RWPE2 (cell line): ENCODE data around the gene ZNF614.
"Not testable (repeated sequence)": the region's sequence is repeated elsewhere in the genome, so short reads cannot be mapped to it uniquely, and the experiment has no call there.

Experiments
- ATAC-seq: fragments of 200-7000 bp; cut with Tn5 transposase; 3 replicates; pipeline ENCODE4 v1.9.1; 2021; ENCODE audit warnings: low read depth
- DNase-seq: peaks from one replicate; pipeline ENCODE4 v3.0.0-alpha.2; 2020; ENCODE audit warnings: low spot score
- H3K27ac ChIP-seq: fragments of 450-650 bp; 2 replicates; pipeline ENCODE4 v1.5.1; 2017; ENCODE audit warnings: mild to moderate bottlenecking; ENCODE audit not compliant: poor library complexity, severe bottlenecking
- H3K27me3 ChIP-seq: fragments of 250-450 bp; sonication (Bioruptor Pico); 2 replicates; pipeline ENCODE4 v1.5.1; 2021; ENCODE audit warnings: mild to moderate bottlenecking, moderate library complexity; ENCODE audit not compliant: insufficient read depth, poor library complexity, severe bottlenecking
- H3K36me3 ChIP-seq: fragments of 250-450 bp; sonication (Bioruptor Pico); 2 replicates; pipeline ENCODE4 v1.5.1; 2020; ENCODE audit warnings: low read depth, mild to moderate bottlenecking, moderate library complexity
- H3K4me1 ChIP-seq: fragments of 250-450 bp; sonication (Bioruptor Pico); 2 replicates; pipeline ENCODE4 v1.5.1; 2021; ENCODE audit warnings: mild to moderate bottlenecking, moderate library complexity; ENCODE audit not compliant: insufficient read depth, poor library complexity, severe bottlenecking
- H3K4me3 ChIP-seq: fragments of 250-450 bp; sonication (Bioruptor Pico); 2 replicates; pipeline ENCODE4 v1.5.1; 2021; ENCODE audit warnings: mild to moderate bottlenecking, moderate library complexity; ENCODE audit not compliant: severe bottlenecking
- H3K9me3 ChIP-seq: fragments of 250-450 bp; sonication (Bioruptor Pico); 2 replicates; pipeline ENCODE4 v1.5.1; 2021; ENCODE audit warnings: mild to moderate bottlenecking, moderate library complexity; ENCODE audit not compliant: severe bottlenecking
- TF ChIP-seq, protein P1 (sequence below): fragments of 450-650 bp; IDR thresholded peaks from one replicate; pipeline ENCODE4 v1.5.1; 2017; ENCODE audit warnings: mild to moderate bottlenecking, moderate library complexity; ENCODE audit not compliant: poor library complexity, severe bottlenecking

ZNF614 gene

DNA sequence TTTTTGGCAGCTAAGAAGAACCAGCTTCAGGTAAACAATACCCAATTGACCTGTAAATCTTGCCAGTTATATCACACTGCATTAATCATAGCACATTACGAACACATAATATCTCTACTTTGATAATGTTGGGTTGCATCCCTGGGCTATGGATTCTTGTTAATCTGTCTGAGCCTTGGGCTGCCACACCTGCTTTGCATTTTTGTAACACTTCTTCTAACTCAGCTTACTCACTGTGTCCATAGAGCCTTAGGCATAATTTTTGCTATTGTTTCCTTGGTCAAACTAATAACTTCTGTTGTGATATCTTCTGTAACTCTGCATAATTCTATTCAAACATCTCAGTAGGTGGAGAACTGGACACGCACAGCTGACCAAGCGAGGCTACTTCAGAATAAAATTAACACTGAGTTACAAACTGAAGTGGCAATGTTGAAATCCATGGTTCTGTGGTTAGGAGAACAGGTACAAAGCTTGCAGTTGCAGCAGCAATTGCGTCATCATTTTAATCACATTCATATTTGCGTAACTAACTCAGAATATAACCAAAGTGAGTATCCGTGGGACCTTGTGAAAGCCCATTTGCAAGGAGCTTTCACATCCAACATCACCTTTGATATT, 48.0 kb downstream of the ZNF614 start:
- TF ChIP-seq, protein P1, sequence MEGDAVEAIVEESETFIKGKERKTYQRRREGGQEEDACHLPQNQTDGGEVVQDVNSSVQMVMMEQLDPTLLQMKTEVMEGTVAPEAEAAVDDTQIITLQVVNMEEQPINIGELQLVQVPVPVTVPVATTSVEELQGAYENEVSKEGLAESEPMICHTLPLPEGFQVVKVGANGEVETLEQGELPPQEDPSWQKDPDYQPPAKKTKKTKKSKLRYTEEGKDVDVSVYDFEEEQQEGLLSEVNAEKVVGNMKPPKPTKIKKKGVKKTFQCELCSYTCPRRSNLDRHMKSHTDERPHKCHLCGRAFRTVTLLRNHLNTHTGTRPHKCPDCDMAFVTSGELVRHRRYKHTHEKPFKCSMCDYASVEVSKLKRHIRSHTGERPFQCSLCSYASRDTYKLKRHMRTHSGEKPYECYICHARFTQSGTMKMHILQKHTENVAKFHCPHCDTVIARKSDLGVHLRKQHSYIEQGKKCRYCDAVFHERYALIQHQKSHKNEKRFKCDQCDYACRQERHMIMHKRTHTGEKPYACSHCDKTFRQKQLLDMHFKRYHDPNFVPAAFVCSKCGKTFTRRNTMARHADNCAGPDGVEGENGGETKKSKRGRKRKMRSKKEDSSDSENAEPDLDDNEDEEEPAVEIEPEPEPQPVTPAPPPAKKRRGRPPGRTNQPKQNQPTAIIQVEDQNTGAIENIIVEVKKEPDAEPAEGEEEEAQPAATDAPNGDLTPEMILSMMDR, result no peak
- Histone ChIP-seq H3K27me3 (no peaks in the 10 kb centered on the region), H3K4me3 (no peak overlapping the region), H3K9me3 (peaks cover 4% of the 10 kb centered on the region), H3K27ac (no peak overlapping the region), H3K4me1 (no peaks in the 10 kb centered on the region), H3K36me3 (peaks cover 5% of the 10 kb centered on the region; the same call in 1 of the 2 replicates)
- ATAC-seq (no peak), DNase-seq (no peak)

DNA sequence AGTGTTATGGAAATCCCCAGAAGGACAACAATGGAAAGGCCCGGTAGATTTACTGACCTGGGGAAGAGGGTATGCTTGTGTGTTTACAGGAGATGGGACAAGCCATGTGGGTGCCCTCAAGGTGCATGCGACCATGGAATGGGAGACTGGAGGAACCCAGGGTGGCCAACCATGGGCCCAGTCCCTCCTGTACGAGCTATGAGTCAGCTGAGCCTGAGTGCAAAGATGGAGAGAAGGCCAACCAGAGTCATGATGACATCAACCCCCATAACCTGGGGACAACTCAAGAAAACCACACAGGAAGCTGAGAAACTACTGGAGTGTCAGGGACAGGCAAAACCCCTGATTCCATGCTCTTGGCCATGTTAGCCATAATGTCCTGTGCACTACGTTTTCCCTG, 49.3 kb downstream of the ZNF614 start:
- TF ChIP-seq, protein P1, result no peak
- peaks cover 15% of the 10 kb centered on the region for H3K36me3 ChIP-seq
- H3K4me1 ChIP-seq, result no peaks in the 10 kb centered on the region
- no peak overlapping the region for H3K27ac ChIP-seq
- peaks cover 4% of the 10 kb centered on the region for H3K9me3 ChIP-seq
- ATAC-seq (no peak), DNase-seq (no peak)
- no peaks in the 10 kb centered on the region for H3K27me3 ChIP-seq
- no peak overlapping the region for H3K4me3 ChIP-seq

DNA sequence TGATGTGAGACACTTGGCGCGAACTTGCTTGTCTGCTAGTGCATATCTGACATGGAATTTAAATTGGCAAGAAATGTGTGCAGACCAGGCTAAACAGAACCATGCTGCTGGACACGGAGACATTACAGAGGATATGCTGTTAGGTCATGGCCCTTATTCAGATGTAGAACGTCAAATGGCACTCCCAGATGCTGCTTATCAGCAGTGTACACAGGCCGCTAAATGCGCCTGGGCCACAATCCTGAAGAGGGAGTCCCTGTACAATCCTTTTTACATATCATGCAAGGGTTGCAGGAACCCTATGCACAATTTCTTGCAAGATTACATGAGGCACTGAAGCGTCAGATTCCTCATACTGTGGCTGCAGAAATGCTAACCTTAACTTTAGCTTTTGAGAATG, 50.8 kb downstream of the ZNF614 start:
- Histone ChIP-seq H3K27me3 (no peaks in the 10 kb centered on the region), H3K27ac (no peak overlapping the region), H3K4me3 (no peak overlapping the region), H3K36me3 (peaks cover 25% of the 10 kb centered on the region), H3K9me3 (peaks cover 9% of the 10 kb centered on the region), H3K4me1 (no peaks in the 10 kb centered on the region)
- no peak for ATAC-seq
- TF ChIP-seq, protein P1, result no peak
- no peak for DNase-seq

DNA sequence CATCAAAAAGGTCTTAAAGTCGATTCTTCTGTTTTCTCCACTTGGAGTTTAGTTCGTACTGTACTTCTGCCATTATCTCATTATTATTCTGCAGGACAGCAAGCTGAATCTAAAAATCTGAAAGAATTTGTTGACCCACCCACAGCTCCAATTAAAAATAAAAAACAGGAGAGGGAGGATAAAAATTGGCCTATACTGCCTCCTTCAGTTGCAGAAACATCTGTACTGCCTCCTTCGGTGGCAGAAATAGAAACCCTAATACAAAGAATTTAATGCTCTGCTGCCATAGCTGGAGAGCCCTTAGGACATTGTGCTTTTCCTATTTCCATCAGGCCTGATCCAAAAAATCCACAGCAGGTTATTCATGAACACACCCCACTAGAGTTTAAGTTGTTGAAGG, 51.3 kb downstream of the ZNF614 start:
- Histone ChIP-seq H3K27ac (no peak overlapping the region), H3K9me3 (peaks cover 10% of the 10 kb centered on the region), H3K4me1 (no peaks in the 10 kb centered on the region), H3K27me3 (no peaks in the 10 kb centered on the region), H3K4me3 (no peak overlapping the region), H3K36me3 (peaks cover 27% of the 10 kb centered on the region)
- TF ChIP-seq, protein P1, result no peak
- DNase-seq (no peak), ATAC-seq (no peak)

DNA sequence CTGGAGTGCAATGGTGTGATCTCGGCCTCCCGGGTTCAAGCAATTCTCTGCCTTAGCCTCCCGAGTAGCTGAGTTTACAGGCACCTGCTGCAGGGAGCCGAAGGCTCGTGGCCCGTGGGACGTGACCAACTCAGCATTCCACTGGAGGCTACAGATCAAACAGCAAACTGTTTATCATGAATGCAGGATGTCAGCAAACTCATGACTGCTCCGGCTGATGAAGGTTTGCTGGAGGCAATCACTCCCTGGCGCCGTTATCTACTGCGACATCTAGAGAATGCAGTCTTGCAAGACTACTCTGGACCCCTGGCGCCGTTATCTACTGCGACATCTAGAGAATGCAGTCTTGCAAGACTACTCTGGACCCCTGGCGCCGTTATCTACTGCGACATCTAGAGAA, 52.4 kb downstream of the ZNF614 start:
- not testable (repeated sequence) for H3K27me3 ChIP-seq, H3K4me3 ChIP-seq, H3K27ac ChIP-seq, H3K4me1 ChIP-seq, DNase-seq, ATAC-seq
- H3K36me3 ChIP-seq, result peaks cover 30% of the 10 kb centered on the region
- H3K9me3 ChIP-seq, result peaks cover 14% of the 10 kb centered on the region
